CD4-positive, alpha-beta T cell treated with Interleukin-17A for 4 hours (primary cell): ENCODE results near the gene GPR132.
"Not testable (repeated sequence)": the region's sequence is repeated elsewhere in the genome, so short reads cannot be mapped to it uniquely, and the experiment has no call there.

Experiments
- DNase-seq: peaks from one replicate; pipeline ENCODE4 v3.0.0-alpha.2; 2020; ENCODE audit warnings: mixed read lengths

Gene GPR132

GRCh38 chr14:105090493-105091053 lies 25.3 kb upstream of the GPR132 start:
- DNase-seq: peak; percentile 93

- no peak for DNase-seq
Measured at GRCh38 chr14:105089746-105090492, 24.7 kb upstream of the GPR132 start.

- DNase-seq: no peak
Measured at GRCh38 chr14:105088812-105089745, 23.8 kb upstream of the GPR132 start.

GRCh38 chr14:105087963-105088811 lies 23.0 kb upstream of the GPR132 start:
- DNase-seq: no peak

DNA sequence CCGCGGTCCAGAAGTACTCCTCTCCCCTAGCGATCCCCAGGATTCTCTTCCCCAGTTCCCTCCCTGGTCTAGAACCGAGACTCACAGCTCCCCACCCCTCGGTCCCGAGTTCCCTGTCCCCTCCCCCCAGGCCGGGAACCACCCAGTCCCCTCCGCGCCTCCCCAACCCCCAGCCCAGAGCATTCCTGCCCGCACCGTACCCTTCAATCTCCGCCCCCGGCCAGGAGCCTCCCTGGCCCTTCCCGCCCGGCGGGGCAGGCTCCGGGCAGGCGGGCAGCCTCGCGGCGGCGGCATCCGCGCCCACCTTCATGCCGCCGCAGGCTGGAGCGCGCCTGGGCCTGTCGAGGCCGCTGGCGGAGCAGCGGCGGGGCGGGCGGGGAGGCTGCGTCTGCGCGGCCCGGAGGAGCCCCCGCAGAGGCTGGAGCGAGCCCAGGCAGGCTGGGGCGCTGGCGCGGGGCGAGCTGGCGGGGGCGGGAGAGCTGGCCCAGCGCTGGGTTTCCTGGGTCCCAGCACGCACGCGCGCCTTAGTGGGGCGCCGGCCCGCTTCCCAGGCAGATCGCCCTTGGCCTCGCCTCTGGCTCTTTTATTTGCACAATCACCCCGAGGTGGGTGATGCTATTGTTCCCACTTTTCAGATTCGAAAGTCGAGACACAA lies 22.2 kb upstream of the GPR132 start:
- DNase-seq: peak; percentile 48

GRCh38 chr14:105086833-105087307 lies 21.6 kb upstream of the GPR132 start:
- DNase-seq: peak; percentile 91

GRCh38 chr14:105085766-105086165 lies 20.5 kb upstream of the GPR132 start:
- no peak for DNase-seq

DNA sequence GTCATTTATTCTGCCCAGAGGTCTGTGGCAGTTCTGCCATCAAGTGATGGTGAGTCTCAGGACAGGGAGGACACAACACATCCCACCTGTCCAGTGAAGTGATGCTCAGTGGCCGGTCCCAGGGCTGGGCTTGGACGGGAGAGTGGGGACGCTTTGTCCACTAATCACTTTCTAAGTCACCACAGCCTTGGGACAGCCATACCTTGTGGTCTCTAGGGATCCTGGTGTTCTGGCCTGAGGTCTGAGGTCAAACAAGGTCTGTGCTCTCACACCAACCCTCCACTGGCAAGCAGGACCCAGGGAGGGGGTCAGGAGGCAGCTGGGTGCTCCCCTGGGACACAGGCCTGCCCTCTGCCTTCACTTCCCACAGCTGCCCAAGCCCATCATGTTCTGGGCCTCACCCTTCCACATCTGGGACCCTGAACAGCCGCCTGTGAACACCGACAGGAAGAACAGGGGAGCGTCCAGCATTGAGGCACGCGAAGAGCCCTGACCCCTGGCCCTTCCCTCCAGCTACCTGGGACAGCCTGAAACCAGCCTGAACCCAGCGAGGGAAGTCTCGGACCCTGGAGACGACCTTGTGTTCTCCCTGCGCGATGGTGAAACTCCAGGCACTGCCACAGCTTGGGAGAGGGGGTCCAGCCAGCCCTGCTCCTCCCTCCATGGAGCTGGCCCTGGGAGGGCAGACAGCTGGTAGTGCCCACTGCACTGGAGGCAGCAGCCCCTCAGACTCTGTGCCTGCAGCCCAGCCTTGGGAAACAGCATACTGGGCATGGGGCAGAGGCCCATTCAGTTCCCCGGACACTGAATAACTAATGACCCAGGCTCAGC lies 19.7 kb upstream of the GPR132 start:
- DNase-seq: no peak

DNA sequence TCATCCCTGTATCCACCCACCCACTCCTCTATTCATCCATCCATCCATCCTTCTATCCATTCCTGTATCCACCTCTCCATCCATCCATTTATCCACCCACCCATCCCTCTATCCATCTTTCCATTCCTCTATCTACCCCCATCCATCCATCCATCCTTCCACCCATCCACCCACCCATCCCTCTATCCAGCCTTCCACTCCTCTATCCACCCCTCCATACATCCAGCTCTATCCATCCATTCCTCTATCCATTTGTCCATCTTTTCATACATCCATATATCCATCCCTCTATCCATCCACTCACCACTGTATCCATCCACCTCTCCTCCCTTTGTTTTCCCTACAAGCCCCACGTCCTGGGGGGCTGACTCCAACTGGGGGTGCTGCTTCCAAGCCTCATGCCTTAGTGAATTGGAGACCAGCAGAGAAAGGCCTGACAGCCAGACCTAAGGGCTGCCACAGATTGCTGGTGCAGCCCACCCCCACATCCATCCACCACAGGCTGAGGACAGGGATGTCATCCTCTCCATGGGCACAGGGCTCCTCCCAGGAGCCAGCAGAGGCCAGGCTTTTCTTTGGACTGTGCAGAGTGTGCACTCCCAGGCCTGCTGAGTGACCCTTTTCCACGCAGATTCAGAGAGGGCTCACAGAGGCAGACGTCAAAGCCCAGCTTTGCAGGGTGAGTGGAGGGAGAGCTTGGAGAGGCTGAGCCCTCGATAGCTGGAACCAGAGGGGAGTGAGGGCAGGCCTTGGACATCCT lies 18.9 kb upstream of the GPR132 start:
- no peak for DNase-seq

GRCh38 chr14:105082703-105083102 lies 17.5 kb upstream of the GPR132 start:
- DNase-seq: no peak

GRCh38 chr14:105081473-105081872 lies 16.2 kb upstream of the GPR132 start:
- DNase-seq: not testable (repeated sequence)

- DNase-seq: no peak
Measured at GRCh38 chr14:105080161-105080560, 14.9 kb upstream of the GPR132 start.

DNA sequence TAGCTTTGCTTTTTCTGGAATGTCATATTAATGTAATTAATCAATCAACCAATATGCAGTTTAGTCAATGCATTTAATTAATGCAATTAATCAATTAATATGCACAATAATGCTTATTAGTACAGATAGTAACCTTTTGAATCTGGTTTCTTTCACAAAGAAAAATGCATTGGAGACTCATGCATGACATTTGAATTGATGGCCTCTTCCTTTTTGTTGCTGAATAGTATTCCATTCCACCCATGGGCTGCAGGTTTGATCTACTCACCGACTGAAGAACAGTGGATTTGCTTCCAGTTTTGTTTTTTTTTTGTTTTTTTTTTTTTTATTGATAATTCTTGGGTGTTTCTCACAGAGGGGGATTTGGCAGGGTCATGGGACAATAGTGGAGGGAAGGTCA lies 13.1 kb upstream of the GPR132 start:
- DNase-seq: no peak

DNA sequence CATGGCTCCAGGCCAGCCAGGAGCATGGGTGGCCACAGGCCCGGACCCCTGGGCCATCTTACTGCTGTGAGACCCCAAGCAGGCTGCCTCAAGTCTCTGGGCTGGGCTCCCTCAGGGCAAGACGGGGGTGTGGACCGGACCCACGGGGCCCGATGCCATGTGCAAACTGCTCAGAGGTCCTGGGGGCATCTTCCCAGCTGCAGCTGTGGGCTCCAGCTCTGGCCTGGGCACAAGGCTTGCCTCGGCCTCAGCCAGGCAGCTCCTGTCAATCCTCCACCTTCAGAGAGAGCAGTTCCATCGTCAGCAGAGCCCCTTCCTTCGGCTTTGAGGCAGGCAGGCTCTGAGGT lies 12.4 kb upstream of the GPR132 start:
- DNase-seq: no peak

- peak; percentile 51 for DNase-seq
Measured at GRCh38 chr14:105076805-105077648, 11.8 kb upstream of the GPR132 start.

DNA sequence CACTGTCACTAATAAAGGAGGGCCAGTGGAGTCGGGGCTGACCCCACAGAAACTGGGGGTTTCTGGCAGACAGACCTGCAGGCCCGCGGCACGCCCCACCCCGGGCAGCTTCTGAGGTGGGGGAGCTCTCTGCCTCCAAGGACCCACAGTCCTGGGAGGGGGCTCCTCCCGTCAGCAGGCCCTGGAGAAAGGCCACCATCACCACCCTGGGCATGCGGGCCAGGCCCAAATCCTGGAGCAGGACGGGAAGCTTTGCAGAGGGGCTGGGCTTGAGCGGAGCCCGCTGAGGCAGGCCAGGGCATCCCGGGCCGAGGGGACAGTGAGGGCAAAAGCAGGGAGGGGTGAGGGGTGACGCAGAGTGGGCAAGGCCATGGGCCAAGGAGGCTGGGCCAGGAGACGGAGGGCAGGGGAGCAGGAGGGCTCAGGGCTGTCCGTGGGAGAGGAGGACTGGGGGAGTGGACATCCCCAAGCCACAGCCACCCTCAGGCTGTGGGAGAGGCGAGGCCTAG lies 11.1 kb upstream of the GPR132 start:
- no peak for DNase-seq

DNA sequence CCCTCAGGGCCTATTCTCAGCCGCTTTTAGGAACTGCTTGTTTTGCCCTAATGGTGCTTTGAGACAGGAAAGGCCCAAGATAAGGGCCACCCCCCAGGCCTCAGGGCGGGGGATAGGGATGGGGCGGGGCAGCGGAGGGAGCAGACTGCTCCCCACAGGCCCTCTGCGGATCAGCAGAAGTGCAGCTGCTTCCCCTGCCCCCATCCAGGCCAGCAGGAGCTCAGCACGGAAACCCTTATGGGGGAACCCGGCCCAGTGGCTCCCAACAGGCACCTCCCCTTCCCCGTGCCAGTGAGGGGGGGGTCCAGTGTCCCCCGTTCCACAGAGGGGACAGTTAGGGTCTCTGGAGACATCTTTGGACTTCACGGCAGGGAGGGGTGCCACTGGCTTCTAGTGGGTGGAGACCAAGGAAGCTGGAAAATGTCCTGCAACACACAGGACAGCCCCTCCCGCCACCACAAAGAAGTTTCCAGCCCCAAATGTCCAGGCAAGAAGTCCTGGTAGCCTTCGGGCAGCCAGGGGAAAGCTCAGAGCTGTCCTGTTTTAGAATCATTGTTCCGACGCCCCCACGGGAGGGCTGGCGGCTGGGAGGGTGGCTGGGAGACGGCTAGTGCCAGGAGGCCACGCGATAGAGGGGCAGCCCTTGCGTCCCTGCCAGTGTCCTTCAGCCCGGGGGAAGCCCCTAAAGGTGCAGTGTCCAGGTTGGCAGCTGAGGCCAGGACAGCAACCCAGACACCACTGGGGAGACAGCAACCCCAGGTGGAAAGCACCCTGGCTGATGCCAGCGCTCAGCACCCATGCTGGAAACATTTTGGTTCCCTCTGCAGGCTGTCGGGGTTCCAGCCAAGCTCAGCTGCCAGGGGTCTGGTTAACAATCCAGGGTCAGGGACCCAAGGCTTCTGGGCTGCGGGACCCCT lies 10.4 kb upstream of the GPR132 start:
- peak; percentile 54 for DNase-seq

GRCh38 chr14:105074601-105075053 lies 9.4 kb upstream of the GPR132 start:
- no peak for DNase-seq
